RKO (cell line): Measurements from ENCODE around the gene SPDEF.

Experiments used
- DNase-seq: peaks from one replicate; pipeline ENCODE4 v3.0.0-alpha.2; 2016; ENCODE audit warnings: low spot score

Gene SPDEF

GRCh38 chr6:34514593-34515472, 41.3 kb downstream of the SPDEF start:
- no peak for DNase-seq

- no peak for DNase-seq
Measured at GRCh38 chr6:34514112-34514511, 42.0 kb downstream of the SPDEF start.

GRCh38 chr6:34513646-34514045, 42.5 kb downstream of the SPDEF start:
- no peak for DNase-seq

GRCh38 chr6:34512738-34513115, 43.4 kb downstream of the SPDEF start:
- DNase-seq, result no peak

- DNase-seq, result no peak
Measured at GRCh38 chr6:34511915-34512737, 44.0 kb downstream of the SPDEF start.

- DNase-seq, result no peak
Measured at GRCh38 chr6:34511214-34511914, 44.8 kb downstream of the SPDEF start.

GRCh38 chr6:34510299-34510698, 45.8 kb downstream of the SPDEF start:
- no peak for DNase-seq

GRCh38 chr6:34509782-34510181, 46.3 kb downstream of the SPDEF start:
- no peak for DNase-seq

- no peak for DNase-seq
Measured at GRCh38 chr6:34508425-34508824, 47.7 kb downstream of the SPDEF start.

GRCh38 chr6:34506718-34507117, 49.4 kb downstream of the SPDEF start:
- no peak for DNase-seq

- DNase-seq, result no peak
Measured at GRCh38 chr6:34497411-34497810, 58.7 kb downstream of the SPDEF start.

- no peak for DNase-seq
Measured at GRCh38 chr6:34496103-34496685, 59.9 kb downstream of the SPDEF start.

GRCh38 chr6:34494973-34495372, 61.2 kb downstream of the SPDEF start:
- DNase-seq, result no peak

- DNase-seq, result no peak
Measured at GRCh38 chr6:34493344-34493743, 62.8 kb downstream of the SPDEF start.

GRCh38 chr6:34491091-34491430, 65.1 kb downstream of the SPDEF start:
- DNase-seq, result no peak

GRCh38 chr6:34490390-34491090, 65.6 kb downstream of the SPDEF start:
- no peak for DNase-seq

GRCh38 chr6:34489207-34489805, 66.8 kb downstream of the SPDEF start:
- DNase-seq, result no peak
